Central memory CD4-positive, alpha-beta T cell (primary cell): ENCODE results near the gene ACSBG1.

ENCODE experiments used
- DNase-seq: peaks from one replicate; pipeline ENCODE4 v3.0.0; 2022

The ACSBG1 gene

DNA sequence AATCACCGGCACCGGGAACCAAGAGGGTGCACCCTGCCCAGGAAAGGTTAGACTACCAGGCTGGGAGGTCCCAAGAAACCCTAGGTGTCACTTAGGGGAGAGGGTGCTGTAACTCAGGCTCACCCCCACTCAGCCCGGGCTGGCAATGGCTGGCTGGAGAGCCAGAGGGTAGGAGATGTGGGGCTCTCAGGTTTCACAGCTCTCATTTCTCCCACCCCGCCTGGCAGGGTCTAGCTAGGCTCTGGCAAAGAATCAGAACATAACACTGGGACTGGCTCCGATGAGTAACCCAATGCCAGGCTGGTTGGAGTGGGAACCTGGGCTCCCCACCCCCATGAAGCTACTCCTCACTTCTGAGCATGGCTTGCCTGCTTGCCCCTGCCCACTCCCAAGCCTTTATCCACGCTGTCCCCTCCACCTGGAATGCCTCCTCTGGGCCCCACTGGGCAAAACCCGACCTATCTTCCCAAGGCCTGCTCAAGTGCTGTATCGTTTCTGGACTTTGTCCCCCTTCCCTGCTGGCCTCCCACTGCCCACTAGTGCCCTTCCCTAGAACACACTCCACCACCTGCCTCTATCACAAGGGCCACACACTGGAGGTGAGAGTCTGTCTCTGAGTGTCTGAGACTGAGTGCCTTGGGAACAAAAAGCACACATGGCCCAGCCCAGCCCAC is 105.2 kb downstream of the ACSBG1 start:
- no peak for DNase-seq

DNA sequence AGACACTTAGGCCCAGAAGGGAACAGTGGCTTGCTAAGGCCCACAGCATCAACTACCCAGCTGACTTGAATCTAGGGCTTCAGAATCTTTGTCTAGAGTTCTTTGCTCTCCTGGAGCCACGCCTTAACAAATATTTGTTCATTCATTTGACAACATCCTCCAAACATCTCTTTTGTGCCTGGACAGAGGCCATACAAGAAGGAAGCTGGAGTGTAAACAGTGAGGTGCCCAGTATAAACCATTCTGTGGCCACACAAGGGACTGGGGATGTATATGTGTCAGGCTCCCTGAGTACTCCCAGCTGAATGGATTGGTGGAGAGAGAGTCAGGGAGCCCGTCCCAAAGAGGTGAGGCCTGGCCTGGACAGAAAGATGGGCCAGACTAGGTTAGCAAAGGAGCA is 106.5 kb downstream of the ACSBG1 start:
- no peak for DNase-seq

DNA sequence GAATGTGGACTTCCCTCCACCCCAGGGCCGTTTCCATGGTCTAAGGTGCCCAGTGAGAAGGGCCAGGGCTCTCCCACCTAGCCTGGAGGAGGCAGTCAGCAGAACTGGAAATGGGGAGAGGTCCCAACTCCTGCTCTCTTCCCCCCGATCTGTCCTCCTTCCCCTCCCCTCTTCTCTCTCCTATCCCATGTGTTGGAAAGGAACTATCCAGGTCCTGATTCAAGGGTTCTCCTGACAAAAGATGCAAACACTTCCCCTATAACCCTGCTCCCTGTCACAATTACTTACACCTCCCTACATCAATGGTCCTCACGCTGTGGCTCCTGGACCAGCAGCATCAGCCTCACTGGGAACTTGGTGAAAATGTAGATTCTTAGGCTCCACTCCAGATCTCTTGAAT is 109.1 kb downstream of the ACSBG1 start:
- DNase-seq: no peak

DNA sequence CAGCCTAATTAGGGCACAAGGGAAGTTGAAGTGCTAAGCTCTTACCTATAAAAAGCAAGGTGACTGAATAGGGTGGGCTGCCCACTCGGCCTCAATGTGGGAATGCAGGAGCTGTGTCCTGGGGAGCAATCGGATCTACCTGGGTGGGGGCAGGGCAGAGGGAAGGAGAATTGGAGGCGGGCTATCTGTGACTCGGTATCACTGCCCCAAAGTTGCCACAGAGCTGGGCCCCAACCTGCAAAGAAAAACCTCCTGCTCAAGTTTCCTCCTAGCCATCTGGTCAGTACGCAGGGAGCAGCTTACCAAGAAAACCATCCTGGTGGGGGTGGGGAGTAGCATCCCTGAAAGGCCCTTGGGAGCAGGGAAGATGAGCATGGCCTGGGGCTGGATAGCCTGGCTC is 113.8 kb downstream of the ACSBG1 start:
- DNase-seq: no peak
